Upper lobe of left lung (tissue), 4 donors: Measurements from ENCODE around the gene TMEM74B.

Experiments used
- CTCF ChIP-seq, 6 experiments: fragments of 450-650 bp in 4 of 6; fragments of 200-600 bp in 2 of 6; sonication (generic) in 2 of 6; IDR thresholded peaks; one replicate each; pipeline ENCODE4 v1.5.1; 2016 to 2019; ENCODE audit warnings: antibody characterized with exemption in 6 of 6
- POLR2A ChIP-seq, 4 donors: fragments of 450-650 bp; IDR thresholded peaks; one replicate each; pipeline ENCODE4 v1.5.1; 2016 to 2017; ENCODE audit warnings: antibody characterized with exemption in 4 of 4, mild to moderate bottlenecking in 2 of 4

GRCh38 chr20:1178623-1179022 lies 6.2 kb downstream of the TMEM74B start:
- TF ChIP-seq POLR2A (IDR thresholded peaks at IDR 0.05) (no peak), CTCF (IDR thresholded peaks at IDR 0.05) (no peak)
